Stimulated activated CD4-positive, alpha-beta T cell treated with anti-CD3 and anti-CD28 coated beads, Interleukin-4, amount 100 ng/mL, for 48 hours (primary cell): ENCODE data around the gene RASSF5.
"Not testable (repeated sequence)": the region's sequence is repeated elsewhere in the genome, so short reads cannot be mapped to it uniquely, and the experiment has no call there.

Experiments
- DNase-seq, 2 donors: peaks; one replicate each; pipeline ENCODE4 v3.0.0-alpha.2; 2020; ENCODE audit warnings: low read depth in 2 of 2

Gene RASSF5

DNA sequence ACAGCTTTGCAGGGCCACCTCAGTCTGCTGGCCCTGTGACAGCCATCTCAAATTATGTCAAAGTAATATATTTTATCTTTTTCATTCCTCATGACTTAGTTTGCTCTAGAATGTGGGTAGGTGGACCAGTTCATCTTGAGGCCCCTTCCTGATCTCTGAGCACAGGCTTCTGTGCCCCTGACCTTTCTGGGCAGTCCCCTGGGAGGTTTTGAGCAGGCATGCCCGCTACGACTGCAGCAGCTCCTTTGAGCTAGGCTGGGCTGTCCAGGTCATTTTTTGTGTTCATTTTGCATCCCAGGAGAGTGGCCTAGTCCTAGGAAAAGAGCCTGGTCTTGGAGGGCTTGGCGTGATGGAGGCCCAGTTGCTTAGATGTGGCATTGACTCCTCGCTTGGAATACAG is 62.2 kb downstream of the RASSF5 start:
- DNase-seq: no peak

DNA sequence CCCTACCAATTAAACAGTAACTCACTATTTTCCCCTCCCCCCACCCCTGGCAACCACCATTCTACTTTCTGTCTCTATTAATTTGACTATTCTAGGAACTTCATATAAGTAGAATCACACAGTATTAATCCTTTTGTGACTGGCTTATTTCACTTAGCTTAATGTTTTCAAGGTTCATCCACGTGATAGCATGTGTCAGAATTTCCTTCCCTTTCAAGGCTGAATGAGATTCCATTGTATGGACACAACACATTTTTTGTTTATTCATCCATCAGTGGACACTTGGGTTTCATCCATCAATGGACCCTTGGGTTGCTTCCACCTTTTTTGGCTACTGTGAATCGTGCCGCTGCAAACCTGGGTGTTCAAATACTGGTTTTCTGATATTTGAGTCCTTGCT is 63.2 kb downstream of the RASSF5 start:
- no peak for DNase-seq

DNA sequence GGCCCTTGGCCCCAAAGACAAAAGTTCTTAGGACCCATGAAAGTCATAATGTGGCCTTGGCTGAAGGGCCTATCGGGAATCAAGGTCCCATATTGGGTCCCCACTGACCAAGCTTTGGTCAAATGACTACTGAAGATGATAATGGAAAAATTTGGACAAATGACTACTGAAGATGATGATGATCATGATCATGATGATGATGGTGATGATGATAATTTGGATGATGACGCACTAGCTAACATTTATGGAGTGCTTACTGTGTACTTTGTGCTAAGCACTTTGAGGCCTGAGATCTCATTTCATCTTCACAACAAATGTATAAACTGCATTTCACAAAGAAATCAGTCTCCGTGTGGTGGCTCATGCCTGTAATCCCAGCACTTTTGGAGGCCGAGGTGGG is 65.5 kb downstream of the RASSF5 start:
- no peak for DNase-seq

DNA sequence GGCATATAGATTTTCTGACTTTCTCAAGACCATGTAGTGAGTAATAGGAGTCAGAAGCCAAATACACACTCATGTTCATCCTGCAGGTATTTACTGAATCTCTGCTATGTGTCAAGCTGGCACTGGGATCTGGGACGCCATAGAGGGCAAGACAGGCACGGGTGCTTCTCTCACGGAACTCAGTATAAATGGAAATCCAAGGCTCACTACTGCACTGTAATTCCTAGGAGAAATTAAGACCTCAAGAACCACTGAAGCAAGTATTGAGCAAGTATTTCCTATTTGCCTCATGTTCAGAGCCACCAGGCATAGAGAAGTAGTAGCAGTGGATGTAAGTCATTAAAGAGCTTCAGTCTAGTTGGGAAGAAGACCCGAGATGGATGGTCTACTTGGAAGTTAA is 66.0 kb downstream of the RASSF5 start:
- no peak for DNase-seq

DNA sequence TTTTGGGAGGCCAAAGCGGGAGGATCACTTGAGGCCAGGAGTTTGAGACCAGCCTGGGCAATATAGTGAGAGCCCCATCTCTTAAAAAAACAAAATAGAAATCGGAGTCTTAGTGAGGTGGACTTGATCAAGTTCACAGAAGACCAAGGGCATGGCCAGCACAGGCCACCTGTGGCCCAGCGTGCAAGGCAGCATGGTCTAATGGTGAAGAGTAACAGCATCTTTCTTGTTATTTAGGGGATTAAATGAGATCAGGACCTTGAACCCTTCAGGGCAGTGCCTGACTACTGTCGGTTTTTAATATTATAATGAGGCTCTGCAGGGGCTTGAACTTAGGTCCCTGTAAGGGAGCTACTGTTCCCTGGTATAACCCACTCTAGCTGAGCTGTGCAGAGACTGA is 66.4 kb downstream of the RASSF5 start:
- no peak for DNase-seq

DNA sequence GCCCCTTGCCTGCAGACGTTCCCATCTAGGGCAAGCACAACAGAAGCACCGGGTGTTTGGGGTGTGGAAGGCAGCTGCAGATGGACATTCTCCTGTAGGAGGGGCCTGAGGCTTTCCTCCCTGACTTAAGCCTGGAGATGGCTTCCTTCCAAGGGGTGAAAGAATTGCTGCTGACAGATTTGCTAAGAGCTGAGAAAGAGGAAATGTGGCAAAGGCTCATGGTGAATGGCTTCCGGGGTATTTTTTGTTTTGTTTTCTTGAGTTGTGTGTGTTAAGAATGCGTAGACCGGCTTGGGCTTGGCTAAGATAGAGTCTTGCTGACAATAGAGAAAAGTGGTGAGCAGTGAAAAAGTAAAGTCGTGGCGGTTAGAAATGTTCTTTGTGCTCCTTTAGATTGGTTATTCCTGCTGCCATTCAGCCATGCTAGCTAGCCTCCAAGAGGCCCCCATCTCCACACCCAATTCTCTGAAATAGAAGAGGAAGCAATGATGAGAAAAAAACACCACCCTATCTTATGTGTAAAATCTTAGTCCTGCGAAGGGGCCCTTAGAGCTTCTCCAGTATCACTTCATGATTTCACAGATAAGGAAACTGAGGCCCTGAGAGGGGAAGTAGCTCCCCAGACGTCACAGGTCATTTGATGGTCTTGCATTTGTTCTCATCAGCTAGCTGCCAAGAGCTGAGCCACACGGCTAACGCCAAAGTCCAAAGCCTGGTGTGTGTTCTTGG is 68.0 kb downstream of the RASSF5 start:
- no peak for DNase-seq

DNA sequence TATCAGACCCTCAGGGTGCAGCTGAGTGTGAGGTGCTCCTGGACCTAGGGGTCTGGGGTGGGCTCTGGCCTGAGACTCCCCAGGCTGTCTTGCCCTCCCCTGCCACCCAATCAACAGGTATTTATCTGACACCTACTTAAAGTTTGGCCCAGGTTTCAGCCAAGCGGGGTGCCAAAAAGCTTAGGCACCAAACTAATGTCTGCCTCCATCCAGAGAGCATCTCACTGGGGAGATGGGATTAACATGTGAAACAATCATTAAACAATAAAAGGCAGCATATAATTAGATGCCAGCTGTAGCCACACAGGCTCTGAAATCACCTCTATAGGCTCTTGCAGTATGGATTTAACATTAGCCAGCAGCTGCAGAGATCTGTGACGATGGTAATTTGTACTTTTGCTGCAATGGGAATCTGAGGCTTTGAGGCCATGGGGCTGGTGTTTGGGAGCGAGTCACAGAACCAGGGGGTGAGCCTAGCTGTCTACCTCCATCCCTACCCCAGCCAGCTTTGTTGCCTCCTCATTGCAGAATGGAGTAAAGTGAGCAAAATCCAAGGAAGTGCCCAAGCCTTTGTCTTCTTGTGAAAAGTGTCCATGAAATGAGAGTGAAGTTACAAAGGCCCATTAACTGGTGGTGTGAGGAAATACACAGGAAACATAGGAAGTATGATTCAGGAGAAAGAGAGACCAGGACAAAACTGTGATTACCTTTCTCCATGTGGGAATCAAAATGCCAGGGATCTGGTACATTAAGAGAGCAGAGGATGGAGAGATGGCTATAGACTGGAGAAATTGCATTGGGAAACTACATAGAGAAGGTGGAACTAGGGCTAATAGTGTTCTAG is 68.8 kb downstream of the RASSF5 start:
- DNase-seq: no peak

DNA sequence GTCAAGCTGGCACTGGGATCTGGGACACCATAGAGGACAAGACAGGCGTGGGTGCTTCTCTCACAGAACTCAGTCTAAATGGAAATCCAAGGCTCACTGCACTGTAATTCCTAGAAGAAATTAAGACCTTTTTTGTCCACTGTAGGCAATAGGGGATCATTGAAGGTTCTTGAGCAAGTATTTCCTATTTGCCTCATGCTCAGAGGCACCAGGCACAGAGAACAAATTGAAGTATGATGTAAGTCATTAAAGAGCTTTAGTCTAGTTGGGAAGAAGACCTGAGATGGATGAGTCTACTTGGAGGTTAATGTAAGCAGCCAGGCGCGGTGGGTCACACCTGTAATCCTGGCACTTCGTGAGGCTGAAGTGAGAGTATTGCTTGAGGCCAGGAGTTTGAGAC is 70.3 kb downstream of the RASSF5 start:
- no peak for DNase-seq

DNA sequence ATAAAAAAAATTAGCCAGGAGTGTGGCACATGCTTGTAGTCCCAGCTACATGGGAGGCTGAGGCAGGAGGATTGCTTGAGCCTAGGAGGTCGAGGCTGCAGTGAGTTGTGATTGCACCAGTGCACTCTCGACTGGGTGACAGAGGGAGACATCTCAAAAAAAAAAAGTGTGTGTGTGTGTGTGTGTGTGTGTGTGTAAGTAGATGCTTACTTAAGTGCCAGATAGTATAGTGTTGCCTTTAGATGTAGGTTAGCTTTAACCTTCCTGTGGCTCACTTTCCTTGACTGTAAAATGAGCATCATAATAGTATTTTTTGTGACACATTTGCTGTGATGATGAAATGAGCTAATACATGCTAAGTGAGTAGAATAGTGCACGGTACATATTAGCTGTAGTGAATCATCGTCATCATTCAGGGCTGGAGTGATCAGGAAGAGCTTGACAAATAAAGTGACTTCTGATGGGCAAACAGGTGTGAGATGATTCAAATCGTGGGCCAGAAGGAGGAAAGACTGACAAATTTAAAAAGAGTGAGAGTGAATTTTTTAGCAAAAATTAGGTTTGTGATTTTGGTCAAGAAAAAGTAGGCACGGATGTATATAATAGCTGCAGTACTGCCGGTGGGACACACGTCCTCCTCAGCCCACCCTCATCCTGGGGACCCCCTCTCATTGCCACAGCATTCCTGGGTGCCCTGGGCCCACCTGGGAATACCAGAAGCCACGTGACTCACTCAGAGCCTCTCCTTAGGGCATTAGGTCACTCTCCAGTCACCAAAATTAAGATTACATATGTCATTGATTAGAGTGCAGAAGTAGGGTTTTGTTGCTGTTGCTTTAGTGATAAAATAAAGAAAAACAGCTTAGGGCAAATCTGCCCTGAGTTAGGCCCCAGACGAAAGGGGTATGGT is 71.0 kb downstream of the RASSF5 start:
- DNase-seq: no peak

DNA sequence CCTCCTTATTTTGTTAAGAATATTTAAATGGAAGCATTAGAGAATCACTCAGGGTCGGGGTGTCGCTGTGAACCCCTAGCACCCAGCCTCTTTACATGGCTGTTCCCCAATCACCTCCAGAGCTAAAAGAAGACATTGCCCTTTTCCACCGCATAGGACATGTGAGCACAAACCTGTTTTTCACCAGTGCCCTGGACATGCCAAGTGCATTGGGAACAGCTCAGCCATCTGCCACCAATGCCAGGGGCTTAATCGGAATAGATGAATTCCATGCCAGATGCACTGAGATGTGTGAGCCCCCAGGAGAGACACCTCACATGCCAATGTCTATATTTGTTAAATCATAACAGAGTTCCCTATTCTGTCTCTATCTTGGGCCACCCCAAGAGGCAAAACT is 71.6 kb downstream of the RASSF5 start:
- no peak for DNase-seq

DNA sequence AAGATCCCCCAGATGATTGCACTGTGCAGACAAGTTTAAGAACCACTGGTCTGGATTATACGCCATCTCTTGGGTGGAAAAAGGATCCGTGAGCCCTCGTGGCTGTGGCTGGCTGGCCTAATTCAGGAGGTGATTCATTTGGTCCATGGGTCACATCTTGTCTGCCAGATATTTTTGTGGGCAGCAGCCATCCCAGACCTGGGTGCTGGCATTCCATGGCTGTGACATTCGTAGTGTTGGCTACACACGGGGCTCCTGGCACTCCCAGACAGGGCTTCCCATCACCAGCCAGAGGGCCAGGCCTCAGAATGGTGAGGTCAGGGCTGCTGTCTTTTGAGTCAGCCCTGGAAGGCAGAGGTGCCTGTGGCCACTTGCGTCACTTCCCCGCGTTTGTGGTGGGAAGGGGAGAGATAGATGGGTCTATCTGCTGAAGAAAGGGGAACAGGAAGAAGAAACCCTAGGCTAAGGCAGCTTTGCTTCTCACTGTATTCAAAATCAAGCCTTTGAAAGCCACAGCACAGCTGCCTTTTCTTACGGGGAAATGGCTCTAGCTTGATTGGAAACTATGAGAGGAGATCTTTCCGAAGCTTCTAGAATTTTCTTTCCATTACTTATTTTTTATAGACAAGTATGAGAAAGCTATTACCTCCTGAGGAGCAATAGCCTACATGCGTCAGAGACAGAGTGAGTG is 72.6 kb downstream of the RASSF5 start:
- DNase-seq: peak; percentile 80 to 87

DNA sequence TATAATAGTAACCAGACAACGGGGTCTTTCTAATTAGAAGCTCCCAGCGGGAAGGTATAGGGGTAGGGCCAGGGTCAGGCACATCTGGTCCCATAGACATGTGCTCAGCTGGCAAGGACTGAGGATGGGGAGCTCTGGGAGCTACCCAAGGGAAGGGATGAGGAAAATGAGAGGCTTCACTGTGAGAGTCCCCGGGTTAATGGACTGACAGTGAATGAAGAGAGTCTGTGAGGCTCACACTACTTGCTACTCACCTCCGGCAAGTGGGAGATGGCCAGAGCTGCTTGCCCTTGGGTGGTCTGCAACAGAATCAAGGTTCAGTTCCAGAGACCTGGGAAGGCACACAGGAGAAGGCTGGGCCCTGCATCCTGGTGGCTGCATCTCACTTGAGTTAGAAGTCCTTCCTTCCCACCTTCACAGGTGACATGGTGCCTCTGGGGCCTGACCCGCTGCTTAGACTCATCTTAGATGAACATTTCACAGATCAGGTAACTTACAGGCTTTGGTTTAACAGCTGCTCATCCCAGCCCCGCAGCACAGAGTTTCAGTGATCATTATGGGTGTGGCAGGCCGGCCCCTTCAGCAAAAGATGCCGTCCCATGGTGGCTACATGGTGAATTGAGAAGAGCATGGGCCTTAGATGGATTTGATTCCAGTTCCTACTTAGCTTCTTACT is 73.2 kb downstream of the RASSF5 start:
- no peak for DNase-seq

DNA sequence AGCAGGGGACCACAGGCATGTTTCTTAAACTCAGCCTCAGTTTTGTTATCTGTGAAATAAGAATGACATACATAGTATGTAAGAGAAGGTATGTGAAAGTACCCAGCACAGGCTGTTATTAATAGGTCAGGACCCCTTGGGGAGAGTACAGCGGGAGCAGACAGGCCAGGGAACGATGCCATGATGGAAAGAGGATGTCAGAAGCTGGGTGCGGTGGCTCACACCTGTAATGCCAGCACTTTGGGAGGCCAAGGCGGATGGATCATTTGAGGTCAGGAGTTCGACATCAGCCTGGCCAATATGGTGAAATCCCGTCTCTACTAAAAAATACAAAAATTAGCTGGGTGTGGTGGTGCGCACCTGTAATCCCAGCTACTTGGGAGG is 73.8 kb downstream of the RASSF5 start:
- not testable (repeated sequence) for DNase-seq

DNA sequence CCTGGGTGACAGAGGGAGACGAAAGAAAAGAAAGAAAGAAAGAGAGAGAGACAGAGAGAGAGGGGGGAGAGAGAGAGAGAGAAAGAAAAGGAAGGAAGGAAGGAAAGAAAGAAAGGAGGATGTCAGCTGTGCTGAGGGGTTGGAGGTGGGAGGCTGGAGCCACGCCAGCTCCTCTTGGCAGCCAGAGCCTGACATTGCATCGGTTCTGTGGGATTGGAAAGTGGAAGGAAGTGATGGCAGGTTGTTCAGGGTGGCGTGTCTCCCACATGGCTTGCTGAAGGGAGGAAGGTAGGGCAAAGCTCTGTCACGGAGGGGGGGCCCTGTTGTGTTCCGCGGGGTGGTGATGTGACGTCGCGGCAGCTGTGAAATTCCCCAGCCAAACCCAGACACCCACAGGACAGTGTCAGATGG is 74.2 kb downstream of the RASSF5 start:
- peak in 1 of 2 donors; percentile 44 for DNase-seq

DNA sequence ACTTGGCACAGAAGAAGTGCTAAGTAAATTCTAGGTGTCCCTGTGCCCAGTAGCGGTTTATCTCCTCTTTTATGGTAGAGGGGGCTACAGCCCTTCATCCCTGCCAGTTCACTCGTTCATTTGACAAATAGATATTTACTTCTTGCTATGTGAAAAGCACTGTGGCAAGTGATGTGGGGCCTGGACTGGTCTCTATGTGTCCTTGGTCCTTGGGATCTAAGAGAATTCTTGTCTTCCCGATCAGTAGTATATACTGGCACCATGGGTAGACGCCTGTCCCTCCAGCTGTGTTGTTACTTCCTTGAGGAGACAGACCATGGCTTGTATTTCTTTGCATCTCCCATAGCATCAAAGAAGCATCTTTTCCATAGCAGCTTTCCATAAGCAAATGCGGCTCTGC is 75.2 kb downstream of the RASSF5 start:
- no peak for DNase-seq

DNA sequence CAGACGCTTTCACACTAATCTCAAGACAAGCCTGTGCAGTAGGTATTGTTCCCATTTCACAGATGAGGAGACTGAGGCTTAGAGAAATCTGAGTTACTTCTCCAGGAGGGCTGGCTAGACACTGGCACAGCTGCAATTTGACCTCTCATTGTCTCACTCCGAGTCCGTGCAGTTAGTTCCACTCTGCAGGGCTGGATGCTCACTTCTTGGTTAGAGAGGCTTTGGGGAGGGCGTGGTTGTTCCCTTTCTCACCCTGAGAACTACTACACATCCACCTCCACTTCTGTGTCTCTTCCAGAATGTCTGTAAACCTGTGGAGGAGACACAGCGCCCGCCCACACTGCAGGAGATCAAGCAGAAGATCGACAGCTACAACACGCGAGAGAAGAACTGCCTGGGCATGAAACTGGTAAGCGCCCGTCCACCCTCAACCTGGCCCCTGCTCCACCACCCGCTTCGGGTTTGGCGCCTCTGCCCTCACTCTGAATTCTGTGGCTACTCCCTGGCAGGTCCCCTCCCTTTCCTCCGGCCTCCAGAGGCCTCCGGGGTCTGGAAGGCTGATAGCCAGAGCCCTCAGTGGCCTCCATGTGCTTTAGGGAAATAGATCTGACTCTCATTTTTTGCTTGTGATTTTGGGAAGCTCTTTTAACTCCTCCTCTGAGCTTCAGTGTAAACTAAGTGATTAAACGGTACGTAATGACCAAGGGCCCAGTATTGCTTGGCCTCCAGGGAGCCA is 75.8 kb downstream of the RASSF5 start:
- peak in 1 of 2 donors; percentile 46 for DNase-seq

DNA sequence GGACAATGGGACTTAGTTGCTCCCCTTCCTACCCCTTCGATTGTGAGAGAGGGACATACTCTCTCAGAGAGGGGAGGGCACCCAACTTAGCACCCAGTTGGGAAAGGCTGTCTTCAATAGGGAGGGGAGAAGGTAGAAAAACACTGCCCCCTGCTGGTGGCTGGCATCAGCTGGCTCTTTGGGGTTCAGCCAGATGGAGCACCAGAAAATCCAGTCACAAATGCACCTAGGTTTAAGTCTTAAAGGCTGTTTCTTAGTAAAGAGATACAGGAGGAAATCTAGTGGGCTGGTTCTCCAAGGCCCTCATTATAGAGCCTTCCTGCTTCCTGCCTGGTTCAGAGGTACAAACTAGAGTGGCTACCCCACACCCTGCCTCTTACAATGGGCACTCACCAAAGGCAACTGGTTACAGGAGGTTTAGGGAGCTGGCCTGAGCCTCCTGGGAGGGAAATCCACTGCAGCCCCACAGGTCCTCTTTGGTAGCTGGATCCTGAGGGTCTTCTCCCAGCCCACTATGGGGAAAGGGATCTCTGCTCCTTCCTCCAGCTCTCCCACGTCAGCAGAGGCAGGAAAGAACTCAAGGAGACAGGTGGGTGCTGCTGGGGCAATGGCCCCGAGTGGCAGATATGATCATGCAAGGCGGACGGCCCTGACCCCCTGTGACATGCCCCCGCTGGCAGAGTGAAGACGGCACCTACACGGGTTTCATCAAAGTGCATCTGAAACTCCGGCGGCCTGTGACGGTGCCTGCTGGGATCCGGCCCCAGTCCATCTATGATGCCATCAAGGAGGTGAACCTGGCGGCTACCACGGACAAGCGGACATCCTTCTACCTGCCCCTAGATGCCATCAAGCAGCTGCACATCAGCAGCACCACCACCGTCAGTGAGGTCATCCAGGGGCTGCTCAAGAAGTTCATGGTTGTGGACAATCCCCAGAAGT is 76.6 kb downstream of the RASSF5 start:
- peak; percentile 84 to 90 for DNase-seq

DNA sequence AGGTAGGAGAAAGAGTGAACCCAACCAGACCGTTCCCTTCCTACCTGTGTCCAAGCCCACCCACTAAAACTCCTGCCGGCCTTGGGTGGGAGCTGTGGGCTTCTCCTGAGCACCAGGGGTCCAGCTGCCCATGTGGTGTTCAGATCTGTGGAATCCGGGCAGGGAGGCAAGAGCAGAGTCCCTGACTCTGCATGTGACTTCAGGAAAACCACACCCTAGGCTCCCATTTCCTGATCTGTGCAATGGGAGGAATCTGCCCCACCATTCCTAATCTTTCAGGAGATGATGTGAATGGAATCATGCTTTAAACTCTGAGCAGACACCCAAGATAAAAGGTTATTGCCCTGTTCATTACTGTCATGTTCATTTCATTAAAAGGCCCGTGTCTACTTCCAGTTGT is 77.4 kb downstream of the RASSF5 start:
- DNase-seq: no peak
